HG03175 (cell line): ENCODE measurements around the gene LRP1.
A peak's percentile ranks its signal among the peaks of the same experiment; 100 is the strongest.

Experiments
- ATAC-seq: cut with Tn5 transposase; IDR thresholded peaks from one replicate; pipeline ENCODE4 v1.9.1; 2021; ENCODE audit warnings: mild to moderate bottlenecking, moderate library complexity; ENCODE audit not compliant: unreplicated experiment

Gene LRP1

GRCh38 chr12:57127726-57128518 is at the start of gene LRP1:
Gene LRP1, plus strand, starts transcription at chr12:57128483. Its CDS starts 482 bp downstream, at chr12:57128965.
- ATAC-seq, result no peak

GRCh38 chr12:57078519-57079404 is 49.5 kb upstream of the LRP1 start, which contains the start of gene NEMP1:
Gene NEMP1, minus strand, starts transcription at chr12:57078791. Its CDS starts 46 bp downstream, at chr12:57078745.
- ATAC-seq, result peak; percentile 98

DNA sequence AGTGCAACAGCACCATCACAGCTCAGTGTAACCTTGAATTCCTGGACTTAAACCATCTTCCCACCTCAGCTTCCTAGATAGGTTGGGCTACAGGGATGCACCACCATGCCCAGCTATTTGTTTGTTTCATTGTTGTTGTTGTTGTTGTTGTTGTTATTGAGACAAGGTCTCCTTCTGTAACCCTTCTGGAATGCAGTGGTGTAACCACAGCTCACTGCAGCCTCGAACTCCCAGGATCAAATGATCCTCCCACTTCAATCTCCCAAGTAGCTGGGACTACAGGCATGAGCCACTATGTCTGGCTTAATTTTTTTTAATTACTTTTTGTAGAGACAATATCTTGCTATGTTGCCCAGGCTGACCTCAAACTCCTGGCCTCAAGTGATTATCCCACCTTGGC is 48.5 kb upstream of the LRP1 start:
- no peak for ATAC-seq

DNA sequence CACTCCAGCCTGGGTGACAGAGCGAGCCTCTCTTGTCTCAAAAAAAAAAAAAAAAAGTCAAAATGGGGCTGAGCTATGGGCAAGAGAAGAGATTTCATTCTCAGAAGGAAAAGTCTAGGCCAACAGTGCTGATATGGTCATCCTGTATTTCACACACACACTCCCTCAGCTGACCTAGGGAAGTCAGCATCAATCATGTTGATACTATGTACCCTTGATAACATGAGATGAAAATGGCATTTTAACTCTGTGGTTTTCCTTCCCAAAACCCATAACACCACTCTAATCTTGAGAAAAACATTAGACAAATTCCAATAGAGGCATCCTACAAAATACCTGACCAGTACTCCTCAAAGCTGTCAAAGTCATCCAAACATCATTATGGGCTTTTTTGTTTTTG is 47.4 kb upstream of the LRP1 start:
- ATAC-seq, result no peak

DNA sequence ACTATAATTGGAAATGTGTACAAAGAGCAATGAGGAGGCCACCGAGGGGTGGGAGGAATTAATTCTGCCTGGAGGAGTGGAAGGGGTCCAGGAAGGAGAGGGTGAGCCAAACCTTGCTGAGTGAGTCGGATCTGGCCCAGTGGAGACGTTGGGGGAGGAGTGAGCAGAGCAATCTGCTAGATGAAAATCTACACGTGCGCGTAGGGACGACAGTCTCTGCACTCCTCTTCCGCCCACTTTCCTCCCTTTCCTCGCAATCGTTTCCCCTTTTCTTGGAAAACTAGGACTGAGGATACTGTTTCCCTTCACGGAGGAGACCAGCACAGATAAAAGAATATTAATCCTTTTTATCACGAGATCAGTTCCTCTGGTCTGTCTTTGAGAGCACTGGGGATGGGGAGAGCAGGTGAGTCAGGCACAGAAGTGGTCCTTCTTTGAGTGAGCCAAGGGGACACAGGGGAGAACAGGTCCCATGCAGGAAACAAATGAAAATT is 42.2 kb upstream of the LRP1 start:
- ATAC-seq, result no peak

DNA sequence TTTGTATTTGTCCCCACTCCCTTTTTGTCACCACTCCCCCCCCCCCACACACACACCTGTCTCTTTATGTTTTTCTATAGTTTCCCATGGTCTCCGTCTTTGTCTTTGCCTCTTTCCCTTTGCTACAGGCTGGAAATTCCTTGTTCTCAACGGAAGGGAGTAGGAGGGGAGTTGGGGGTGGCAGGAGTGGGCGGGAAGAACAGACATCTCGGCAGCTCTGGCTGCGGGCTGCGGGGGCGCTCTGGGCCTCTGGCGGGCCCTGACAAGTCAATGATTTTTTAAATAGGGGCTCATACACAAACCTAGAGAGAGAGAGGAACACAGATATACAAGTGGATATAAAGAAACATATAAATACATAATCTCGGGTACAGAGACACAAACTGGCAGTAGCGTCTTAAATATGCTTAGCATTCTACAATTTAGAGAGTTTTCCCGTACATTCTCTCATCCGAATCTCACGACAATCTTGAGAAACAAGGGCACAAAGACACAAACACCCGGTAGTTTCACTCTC is 41.7 kb upstream of the LRP1 start:
- no peak for ATAC-seq

GRCh38 chr12:57087010-57087690 is 41.1 kb upstream of the LRP1 start:
- peak; percentile 26 for ATAC-seq

DNA sequence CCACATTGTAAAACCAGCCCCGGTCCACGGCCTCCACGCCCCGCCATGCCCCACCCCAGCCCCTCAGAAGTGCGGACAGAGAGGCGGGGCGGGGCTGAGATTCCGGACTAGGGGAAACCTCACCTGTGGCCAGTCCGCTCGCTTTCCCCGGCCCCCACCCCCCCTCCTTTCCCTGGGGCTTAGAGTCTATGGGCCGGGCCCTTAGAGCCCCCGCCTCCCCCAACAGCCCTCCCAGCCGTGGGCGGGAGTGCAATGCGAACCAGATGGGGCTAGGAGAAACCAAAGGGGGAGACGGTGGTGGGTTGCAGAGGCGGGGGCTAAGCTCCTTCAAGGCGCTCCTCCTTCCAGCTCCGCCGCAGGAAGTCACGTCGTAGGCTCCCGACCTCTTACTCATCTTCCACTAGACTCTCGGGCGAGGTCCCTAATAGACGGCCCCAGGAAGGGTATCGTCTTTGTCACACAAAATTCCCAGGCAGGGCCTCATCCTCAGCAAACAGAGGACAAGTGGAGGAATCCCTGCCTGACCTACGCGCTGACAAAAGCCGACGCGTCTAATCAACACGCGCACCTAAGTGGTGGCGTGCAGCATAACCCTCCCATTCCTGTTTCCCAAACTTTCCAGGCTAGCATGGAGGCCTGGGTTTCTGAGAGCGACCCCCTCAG is 40.5 kb upstream of the LRP1 start:
- peak; percentile 34 for ATAC-seq

DNA sequence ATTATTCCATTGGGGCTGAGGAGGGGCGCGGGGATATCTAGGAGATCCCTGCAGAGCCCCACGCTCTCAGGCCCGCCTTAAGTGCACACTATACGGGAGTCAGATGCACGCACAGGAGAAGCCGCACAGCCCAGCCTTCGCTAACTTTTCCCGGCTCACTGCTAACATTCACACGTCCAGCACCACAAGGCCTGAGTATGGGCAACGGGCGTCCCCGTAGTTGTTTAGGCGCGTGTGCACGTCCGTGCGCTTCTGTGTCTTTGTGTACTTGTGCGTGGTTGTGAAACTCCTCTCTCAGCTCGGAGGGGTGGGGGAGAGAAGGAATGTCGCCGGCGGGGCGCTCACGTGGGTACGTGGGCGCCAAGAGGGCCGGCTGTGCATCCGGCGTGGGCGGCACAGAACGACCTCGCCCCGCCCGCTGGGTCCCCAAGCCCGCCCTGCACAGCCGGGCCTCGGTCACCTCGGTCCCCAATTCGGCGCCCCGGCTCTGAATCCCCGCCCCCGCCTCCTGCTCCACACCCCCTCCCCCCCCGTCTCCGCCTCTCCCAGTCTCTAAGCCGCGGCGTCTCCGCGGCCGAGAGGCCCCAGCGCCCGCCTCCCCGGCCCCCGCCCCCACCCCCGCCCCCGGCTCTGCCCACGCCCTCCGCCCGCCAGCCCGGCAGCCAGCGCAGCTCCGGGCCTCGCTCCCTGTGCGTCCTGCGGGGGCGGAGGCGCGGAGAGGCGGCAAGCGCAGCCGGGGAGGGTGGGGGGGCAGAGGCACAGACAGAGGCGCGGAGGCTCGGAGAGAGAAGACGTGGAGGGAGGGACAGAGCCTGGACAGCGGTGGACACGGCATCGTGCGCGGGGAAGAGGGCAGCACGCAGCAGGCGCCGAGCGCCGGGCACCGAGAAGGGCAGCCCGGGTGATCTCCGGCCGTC is 39.7 kb upstream of the LRP1 start, which contains the start of gene NAB2:
Gene NAB2 (plus strand): TSS at position 761 of the 917 bp plus-strand sequence. CDS start 158 bp downstream, outside the sequence.
- peak; percentile 64 for ATAC-seq

- no peak for ATAC-seq
These were observed 38.7 kb upstream of the LRP1 start for GRCh38 chr12:57089271-57090245.

- no peak for ATAC-seq
These were observed 37.8 kb upstream of the LRP1 start for GRCh38 chr12:57090490-57090889.

DNA sequence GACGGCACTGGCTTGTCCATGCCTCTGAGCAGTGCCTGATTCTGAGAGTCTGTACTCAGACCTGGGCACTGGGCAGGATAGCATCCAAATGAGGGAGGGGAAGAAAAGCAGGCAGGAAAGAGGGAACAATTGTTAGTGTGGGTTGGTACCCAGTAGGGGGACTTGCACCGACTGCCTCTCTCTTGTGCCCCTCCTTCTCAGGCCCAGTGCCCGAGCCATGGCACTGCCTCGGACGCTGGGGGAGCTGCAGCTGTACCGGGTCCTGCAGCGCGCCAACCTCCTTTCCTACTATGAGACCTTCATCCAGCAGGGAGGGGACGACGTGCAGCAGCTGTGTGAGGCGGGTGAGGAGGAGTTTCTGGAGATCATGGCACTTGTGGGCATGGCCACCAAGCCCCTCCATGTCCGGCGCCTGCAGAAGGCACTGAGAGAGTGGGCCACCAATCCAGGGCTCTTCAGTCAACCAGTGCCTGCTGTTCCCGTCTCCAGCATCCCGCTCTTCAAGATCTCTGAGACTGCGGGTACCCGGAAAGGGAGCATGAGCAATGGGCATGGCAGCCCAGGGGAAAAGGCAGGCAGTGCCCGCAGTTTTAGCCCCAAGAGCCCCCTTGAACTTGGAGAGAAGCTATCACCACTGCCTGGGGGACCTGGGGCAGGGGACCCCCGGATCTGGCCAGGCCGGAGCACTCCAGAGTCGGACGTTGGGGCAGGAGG is 37.2 kb upstream of the LRP1 start:
- ATAC-seq, result no peak

- ATAC-seq, result no peak
These were observed 36.4 kb upstream of the LRP1 start for GRCh38 chr12:57091638-57092528.

DNA sequence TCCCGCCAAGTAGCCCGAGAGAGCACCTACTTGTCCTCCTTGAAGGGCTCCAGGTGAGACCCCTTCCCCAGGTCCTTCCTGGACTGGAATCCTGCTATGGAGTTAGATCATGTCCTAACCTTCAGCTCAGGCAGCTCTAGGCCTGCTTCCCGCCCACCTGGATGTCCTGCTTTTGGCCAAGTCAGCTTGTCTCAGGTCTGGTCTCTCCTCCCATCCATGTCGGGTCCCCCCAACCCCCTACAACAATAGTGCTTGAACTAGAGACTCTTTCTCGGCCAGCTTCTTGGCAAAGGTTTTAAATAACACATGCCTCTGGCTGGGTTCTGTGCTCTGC is 35.8 kb upstream of the LRP1 start:
- ATAC-seq, result no peak

DNA sequence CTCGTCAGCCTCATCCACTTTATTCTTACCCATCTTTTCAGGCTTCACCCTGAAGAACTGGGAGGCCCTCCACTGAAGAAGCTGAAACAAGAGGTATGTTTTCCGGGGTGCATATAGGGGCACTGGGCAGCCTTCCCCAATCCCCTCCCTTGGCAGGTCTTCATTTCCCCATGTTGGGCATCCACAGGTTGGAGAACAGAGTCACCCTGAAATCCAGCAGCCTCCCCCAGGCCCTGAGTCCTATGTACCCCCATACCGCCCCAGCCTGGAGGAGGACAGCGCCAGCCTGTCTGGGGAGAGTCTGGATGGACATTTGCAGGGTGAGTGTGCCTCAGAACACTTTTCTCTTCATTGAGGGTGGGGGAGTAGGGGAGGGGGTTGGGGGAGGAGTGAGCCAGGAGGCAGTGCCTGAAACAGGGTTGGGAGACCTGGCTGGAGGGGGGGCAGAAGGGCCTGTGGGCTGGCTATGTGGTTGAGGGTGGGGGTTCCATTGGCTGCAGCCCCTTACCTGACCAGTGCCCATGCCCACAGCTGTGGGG is 35.3 kb upstream of the LRP1 start:
- no peak for ATAC-seq
